K562 (cell line): ENCODE data around the gene JAKMIP1. TPM values are rescaled to one million over a fixed set of nuclear protein-coding genes. Genes with fewer than 3 reads are reported as not detected.

ENCODE experiments used
- ATAC-seq: fragments of 200-7000 bp; cut with Tn5 transposase; 3 replicates; pipeline ENCODE4 v1.9.1; 2020; ENCODE audit warnings: moderate library complexity
- BruUV-seq: library from RNA; stranded (reverse); fragments of 400-500 nt; replicated peaks from 2 replicates; lab custom pipeline; 2021; lab: Mats Ljungman, UMichigan
- CTCF ChIA-PET: fragments of 300-600 bp; formaldehyde crosslinking; extraction: SDS; loops from one replicate; lab custom pipeline; 2021; ENCODE audit warnings: low intra/inter-chr PET ratio; lab: Yijun Ruan, JAX
- POLR2A ChIA-PET: fragments of 300-600, 350-650 bp; sonication (Branson Sonifier 250); formaldehyde crosslinking; extraction: SDS; loops from one replicate; lab custom pipeline; 2021; ENCODE audit warnings: antibody characterized with exemption, inconsistent platforms; lab: Yijun Ruan, JAX
- DNase-seq, 4 experiments: peaks; one replicate each; pipeline versions ENCODE4 v3.0.0 to v3.0.0-alpha.2; 2011 to 2018; ENCODE audit warnings: low spot score in 3 of 4, mixed read lengths in 3 of 4; ENCODE audit errors: extremely low read depth in 1 of 4
- FAIRE-seq: peaks from 2 replicates; lab custom pipeline; 2011; peaks lifted over from hg19 to GRCh38; lab: Jason Lieb, UNC
- H2AFZ ChIP-seq: 2 replicates; pipeline ENCODE4 v1.6.0; 2011; ENCODE audit warnings: low read depth, low read length, control low read depth, inconsistent platforms
- H3K27ac ChIP-seq: fragments of 200-600 bp; 3 replicates; pipeline ENCODE4 v1.8.0; 2011; ENCODE audit warnings: low read depth, mild to moderate bottlenecking, control low read depth, inconsistent platforms, low read length, moderate library complexity, mixed read lengths; ENCODE audit errors: extremely low read depth
- H3K27me3 ChIP-seq, 2 experiments: fragments of 300-600 bp in 1 of 2; 2 replicates in 1 of 2; 3 replicates in 1 of 2; pipeline versions ENCODE4 v1.6.0 to v1.8.0; 2011; ENCODE audit warnings: inconsistent platforms in 2 of 2, low read length in 2 of 2, mild to moderate bottlenecking in 1 of 2, mixed read lengths in 1 of 2, moderate library complexity in 1 of 2; ENCODE audit not compliant: control insufficient read depth in 2 of 2, insufficient read depth in 2 of 2
- H3K36me3 ChIP-seq: fragments of 300-600 bp; 3 replicates; pipeline ENCODE4 v1.8.0; 2011; ENCODE audit warnings: mild to moderate bottlenecking, low read length, inconsistent platforms; ENCODE audit not compliant: control insufficient read depth, insufficient read depth
- H3K4me1 ChIP-seq, 2 experiments: fragments of 200-600 bp in 1 of 2; replicated peaks in 1 of 2; 2 replicates in 1 of 2; 3 replicates in 1 of 2; pipeline versions ENCODE4 v1.5.1 to v1.8.0; 2011; ENCODE audit warnings: inconsistent platforms in 2 of 2, low read length in 2 of 2, mild to moderate bottlenecking in 1 of 2, mixed read lengths in 1 of 2, moderate library complexity in 1 of 2; ENCODE audit not compliant: control insufficient read depth in 2 of 2, insufficient read depth in 2 of 2
- H3K4me2 ChIP-seq: 2 replicates; pipeline ENCODE4 v1.6.1; 2011; ENCODE audit warnings: low read length, control low read depth, inconsistent platforms, mixed read lengths; ENCODE audit not compliant: insufficient read depth
- H3K4me3 ChIP-seq: fragments of 200-600 bp; sonication (generic), shearing (Covaris generic); 2 replicates; pipeline ENCODE4 v1.5.1; 2016; ENCODE audit warnings: control low read depth, inconsistent platforms
- H3K79me2 ChIP-seq: fragments of 200-600 bp; 3 replicates; pipeline ENCODE4 v1.8.0; 2011; ENCODE audit warnings: low read length, inconsistent platforms; ENCODE audit not compliant: control insufficient read depth, insufficient read depth
- H3K9ac ChIP-seq, 2 experiments: 2 replicates each; pipeline versions ENCODE4 v1.6.0 to v1.6.1; 2011; ENCODE audit warnings: low read depth in 2 of 2, low read length in 2 of 2, control low read depth in 1 of 2, inconsistent platforms in 1 of 2, mild to moderate bottlenecking in 1 of 2, mixed read lengths in 1 of 2; ENCODE audit not compliant: insufficient read depth in 1 of 2
- H3K9me1 ChIP-seq: one replicate; pipeline ENCODE4 v1.6.0; 2011; ENCODE audit warnings: inconsistent platforms, mild to moderate bottlenecking, low read length, moderate library complexity; ENCODE audit not compliant: control insufficient read depth, insufficient read depth
- H3K9me3 ChIP-seq: replicated peaks from 2 replicates; pipeline ENCODE4 v1.5.1; 2011; ENCODE audit warnings: low read depth, low read length, inconsistent platforms; ENCODE audit not compliant: control insufficient read depth, insufficient read depth
- H4K20me1 ChIP-seq: replicated peaks from 2 replicates; pipeline ENCODE4 v1.6.1; 2011; ENCODE audit warnings: low read length, inconsistent platforms, mixed read lengths; ENCODE audit not compliant: control insufficient read depth, insufficient read depth
- CBX5 ChIP-seq: IDR thresholded peaks from 2 replicates; pipeline ENCODE4 v1.6.1; 2014; ENCODE audit warnings: low read depth, borderline replicate concordance
- CCNT2 ChIP-seq: IDR thresholded peaks from 2 replicates; pipeline ENCODE4 v1.6.1; 2011; ENCODE audit warnings: borderline replicate concordance, low read depth, mild to moderate bottlenecking, moderate library complexity, mixed read lengths, low read length; ENCODE audit not compliant: insufficient read length; ENCODE audit errors: extremely low read depth
- EWSR1 ChIP-seq: fragments of 450-650 bp; IDR thresholded peaks from 2 replicates; pipeline ENCODE4 v1.6.1; 2018; ENCODE audit warnings: borderline replicate concordance, mild to moderate bottlenecking, low read depth, moderate library complexity; ENCODE audit not compliant: partially characterized antibody
- NFXL1 ChIP-seq: fragments of 450-650 bp; formaldehyde crosslinking; IDR thresholded peaks from 2 replicates; pipeline ENCODE4 v1.4.0; 2021; ENCODE audit warnings: mild to moderate bottlenecking
- PRPF4 ChIP-seq: fragments of 200-400 bp; formaldehyde crosslinking; IDR thresholded peaks from one replicate; pipeline ENCODE4 v1.6.1; 2017; ENCODE audit warnings: low read length, low read depth, mild to moderate bottlenecking; ENCODE audit not compliant: insufficient read depth, poor library complexity, severe bottlenecking
- RB1 ChIP-seq: fragments of 450-650 bp; IDR thresholded peaks from 2 replicates; pipeline ENCODE4 v1.6.1; 2017; ENCODE audit warnings: low read depth, mild to moderate bottlenecking
- SMAD4 ChIP-seq: fragments of 250-450 bp; sonication (Bioruptor Pico); conservative IDR thresholded peaks from 2 replicates; pipeline ENCODE4 v1.8.0; 2021; ENCODE audit warnings: inconsistent platforms, mild to moderate bottlenecking, moderate library complexity
- SNAPC5 ChIP-seq: fragments of 250-450 bp; sonication (Bioruptor Pico); IDR thresholded peaks from 2 replicates; pipeline ENCODE4 v1.8.0; 2021; ENCODE audit warnings: moderate library complexity, mild to moderate bottlenecking, inconsistent platforms
- VEZF1 ChIP-seq: fragments of 200-800 bp; sonication (Bioruptor generic); IDR thresholded peaks from 2 replicates; pipeline ENCODE4 v1.6.1; 2017; ENCODE audit warnings: missing genetic modification characterization, missing compliant biosample characterization
- ZNF354B ChIP-seq: fragments of 250-450 bp; sonication (Bioruptor Pico); IDR thresholded peaks from 2 replicates; pipeline ENCODE4 v1.4.0; 2020
- ZNF518B ChIP-seq: fragments of 250-450 bp; sonication (Bioruptor Pico); IDR thresholded peaks from 2 replicates; pipeline ENCODE4 v1.5.0; 2021; ENCODE audit warnings: mild to moderate bottlenecking, moderate library complexity
- WGBS: fragments of 100-300 bp; shearing (Covaris generic); methylation state at CpG from one replicate; pipeline ENCODE4 v1.1.6; 2016; ENCODE audit warnings: low coverage, mixed read lengths; ENCODE audit not compliant: insufficient coverage; ENCODE audit errors: missing lambda C conversion rate; 5-methylcytosine and 5-hydroxymethylcytosine counted together
- in situ Hi-C: fragments of 300-500 bp; cut with MboI; formaldehyde crosslinking; loops from 4 replicates; pipeline ENCODE4 v1.15.0; 2018; ENCODE audit warnings: inconsistent platforms, mixed read lengths
- intact Hi-C: fragments of 100-400 bp; cut with micrococcal nuclease; formaldehyde crosslinking; loops from 2 replicates; pipeline ENCODE4 v1.14.2; 2022
- polyA plus RNA-seq, 8 experiments: library from polyadenylated mRNA; depleted of rRNA in 4 of 8; stranded (reverse) in 5 of 8; unstranded in 3 of 8; fragments of >200 nt; fragmentation: Nextera tagmentation in 2 of 8; fragmentation: Illumina TruSeq in 1 of 8; extraction: Ambion mirVana in 2 of 8; extraction: Trizol in 1 of 8; gene quantifications; 2 replicates each; pipeline versions ENCODE4 v1.2.1 to v1.2.3, GENCODE V29; 2011 to 2014; ENCODE audit warnings: inconsistent platforms in 1 of 8, missing spikeins in 1 of 8
- total RNA-seq, 7 experiments: library from RNA; depleted of rRNA in 6 of 7; stranded (reverse); fragments of >200 nt in 6 of 7; fragmentation: Illumina TruSeq in 2 of 7; extraction: Trizol in 2 of 7; gene quantifications; 2 replicates each; pipeline versions ENCODE4 v1.2.1 to v1.2.3, GENCODE V29; 2011 to 2021; ENCODE audit warnings: low replicate concordance in 1 of 7
- TF ChIP-seq, protein P1 (sequence below): fragments of 250-450 bp; sonication (Bioruptor Pico); IDR thresholded peaks from 2 replicates; pipeline ENCODE4 v1.5.1; 2021; ENCODE audit warnings: mild to moderate bottlenecking
- TF ChIP-seq, protein P2 (sequence below), 2 experiments: fragments of 450-650 bp in 1 of 2; sonication (generic) in 1 of 2; formaldehyde crosslinking in 1 of 2; IDR thresholded peaks in 1 of 2; conservative IDR thresholded peaks in 1 of 2; 2 replicates each; pipeline versions ENCODE4 v1.6.1 to v1.8.1; 2016 to 2023; ENCODE audit warnings: mild to moderate bottlenecking in 2 of 2, moderate library complexity in 2 of 2, inconsistent platforms in 1 of 2, missing genetic modification reagents in 1 of 2

JAKMIP1 gene
- total and polyA plus RNA-seq, 9 of the 15 experiments (the other 6 are each of a cell fraction or from before 2014, with no cell fraction given): not detected

DNA sequence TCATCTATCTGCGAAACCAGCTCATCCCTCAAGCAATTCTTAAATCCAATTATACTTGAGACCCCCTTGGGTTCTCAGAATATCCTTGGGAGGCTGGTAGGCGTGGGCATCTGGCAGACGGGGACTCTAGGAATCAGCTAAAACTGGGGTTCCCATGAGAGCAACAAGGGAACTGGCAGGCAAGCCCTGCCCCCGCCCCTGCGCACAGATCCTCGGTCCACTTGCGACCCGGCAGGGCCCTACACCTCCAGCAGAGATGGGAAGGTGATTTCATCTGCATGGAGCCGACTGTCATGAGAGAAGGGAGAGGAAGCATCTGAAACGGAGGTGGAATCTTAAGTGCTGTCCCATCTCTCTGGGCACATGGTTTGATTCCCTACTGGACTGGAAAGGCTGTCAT is 172.2 kb downstream of the JAKMIP1 start:
- ChIA-PET CTCF (no interaction called here), POLR2A (interaction anchor here (0.5 to 0.6 kb wide), 2 partner anchors 23 to 273 kb away, joined by 3 read pairs; no protein-coding TSS in a partner anchor)
- 1% methylated on average over 10 of the region's 10 CpGs for WGBS
- FAIRE-seq (no peak), ATAC-seq (no peak), DNase-seq (no peak)
- Histone ChIP-seq H4K20me1 (no peaks in the 10 kb centered on the region), H3K36me3 (no peaks in the 10 kb centered on the region), H3K9ac (no peak overlapping the region), H3K4me1 (no peaks in the 10 kb centered on the region), H3K79me2 (no peaks in the 10 kb centered on the region), H3K27me3 (peaks cover 7 to 59% of the 10 kb centered on the region in 2 experiments; a peak in 4 of 5 replicates), H3K4me3 (no peak overlapping the region), H3K27ac (no peak overlapping the region), H3K4me2 (no peak overlapping the region), H3K9me1 (no peaks in the 10 kb centered on the region), H3K9me3 (no peaks in the 10 kb centered on the region), H2AFZ (no peak overlapping the region)
- intact Hi-C loops (no loop called here), in situ Hi-C loops (no loop called here)
- BruUV-seq: no TSS peak
- TF ChIP-seq, protein P1, sequence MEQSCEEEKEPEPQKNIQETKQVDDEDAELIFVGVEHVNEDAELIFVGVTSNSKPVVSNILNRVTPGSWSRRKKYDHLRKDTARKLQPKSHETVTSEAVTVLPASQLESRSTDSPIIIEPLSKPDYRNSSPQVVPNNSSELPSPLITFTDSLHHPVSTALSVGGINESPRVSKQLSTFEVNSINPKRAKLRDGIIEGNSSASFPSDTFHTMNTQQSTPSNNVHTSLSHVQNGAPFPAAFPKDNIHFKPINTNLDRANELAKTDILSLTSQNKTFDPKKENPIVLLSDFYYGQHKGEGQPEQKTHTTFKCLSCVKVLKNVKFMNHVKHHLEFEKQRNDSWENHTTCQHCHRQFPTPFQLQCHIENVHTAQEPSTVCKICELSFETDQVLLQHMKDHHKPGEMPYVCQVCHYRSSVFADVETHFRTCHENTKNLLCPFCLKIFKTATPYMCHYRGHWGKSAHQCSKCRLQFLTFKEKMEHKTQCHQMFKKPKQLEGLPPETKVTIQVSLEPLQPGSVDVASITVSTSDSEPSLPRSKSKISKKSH (CRISPR knock-in tag): no peak
- TF ChIP-seq CCNT2 (no peak), ZNF518B (CRISPR knock-in tag) (no peak), SNAPC5 (CRISPR knock-in tag) (no peak), PRPF4 (no peak), ZNF354B (CRISPR knock-in tag) (no peak), VEZF1 (no peak), NFXL1 (no peak), RB1 (no peak), CBX5 (no peak), EWSR1 (no peak), SMAD4 (CRISPR knock-in tag) (no peak)
- TF ChIP-seq, protein P2, sequence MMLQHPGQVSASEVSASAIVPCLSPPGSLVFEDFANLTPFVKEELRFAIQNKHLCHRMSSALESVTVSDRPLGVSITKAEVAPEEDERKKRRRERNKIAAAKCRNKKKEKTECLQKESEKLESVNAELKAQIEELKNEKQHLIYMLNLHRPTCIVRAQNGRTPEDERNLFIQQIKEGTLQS (IDR thresholded peaks at IDR 0.05): no peak
- TF ChIP-seq, protein P2 (CRISPR knock-in tag; conservative IDR thresholded peaks at IDR 0.05): no peak
